Measurements from ENCODE around the gene SYT12. TPM values are rescaled to one million over a fixed set of nuclear protein-coding genes. Genes with fewer than 3 reads are reported as not detected.

Gene SYT12
- total RNA-seq, 1 donor from 2014 or later = 0.58 TPM

GRCh38 chr11:67027943-67028542 is 5.1 kb downstream of the SYT12 start:
- no peak for DNase-seq (ENCODE audit: low spot score)

GRCh38 chr11:67029146-67029545 is 6.2 kb downstream of the SYT12 start:
- DNase-seq (ENCODE audit: low spot score) = no peak

- no peak for DNase-seq (ENCODE audit: low spot score)
Observed at GRCh38 chr11:67030976-67031375, 8.0 kb downstream of the SYT12 start.

GRCh38 chr11:67031791-67032561 is 9.0 kb downstream of the SYT12 start:
- DNase-seq (ENCODE audit: low spot score) = no peak

- peak; percentile 37 for DNase-seq (ENCODE audit: low spot score)
Observed at GRCh38 chr11:67032830-67033551, 10.1 kb downstream of the SYT12 start.

- no peak for DNase-seq (ENCODE audit: low spot score)
Observed at GRCh38 chr11:67033661-67034166, 10.8 kb downstream of the SYT12 start.

GRCh38 chr11:67034350-67034749 is 11.4 kb downstream of the SYT12 start:
- DNase-seq (ENCODE audit: low spot score) = no peak

GRCh38 chr11:67040147-67040546 is 17.2 kb downstream of the SYT12 start:
- no peak for DNase-seq (ENCODE audit: low spot score)

GRCh38 chr11:67041602-67042001 is 18.7 kb downstream of the SYT12 start:
- no peak for DNase-seq (ENCODE audit: low spot score)

- DNase-seq (ENCODE audit: low spot score) = no peak
Observed at GRCh38 chr11:67043572-67044349, 20.8 kb downstream of the SYT12 start.

- no peak for DNase-seq (ENCODE audit: low spot score)
Observed at GRCh38 chr11:67044496-67044895, 21.6 kb downstream of the SYT12 start.

GRCh38 chr11:67045314-67045713 is 22.4 kb downstream of the SYT12 start:
- no peak for DNase-seq (ENCODE audit: low spot score)

GRCh38 chr11:67048515-67049130 is 25.7 kb downstream of the SYT12 start:
- no peak for DNase-seq (ENCODE audit: low spot score)

GRCh38 chr11:67050139-67050538 is 27.2 kb downstream of the SYT12 start:
- DNase-seq (ENCODE audit: low spot score) = no peak

GRCh38 chr11:67051180-67051893 is 28.4 kb downstream of the SYT12 start:
- no peak for DNase-seq (ENCODE audit: low spot score)

- DNase-seq (ENCODE audit: low spot score) = no peak
Observed at GRCh38 chr11:67051945-67052488, 29.1 kb downstream of the SYT12 start.

GRCh38 chr11:67052891-67053290 is 30.0 kb downstream of the SYT12 start:
- DNase-seq (ENCODE audit: low spot score) = no peak

- peak; percentile 50 for DNase-seq (ENCODE audit: low spot score)
Observed at GRCh38 chr11:67053896-67054329, 31.0 kb downstream of the SYT12 start.

GRCh38 chr11:67054346-67054835 is 31.5 kb downstream of the SYT12 start:
- no peak for DNase-seq (ENCODE audit: low spot score)
